A673 (cell line): Measurements from ENCODE around the gene SYCN. TPM values are rescaled to one million over a fixed set of nuclear protein-coding genes. Genes with fewer than 3 reads are reported as not detected.

Experiments
- BruUV-seq: library from RNA; stranded (reverse); fragments of 400-500 nt; replicated peaks from 2 replicates; lab custom pipeline; 2021; lab: Mats Ljungman, UMichigan
- CTCF ChIA-PET: fragments of 300-600 bp; sonication (Branson Sonifier 250); formaldehyde crosslinking; loops from one replicate; lab custom pipeline; 2022; ENCODE audit warnings: antibody characterized with exemption; lab: Charles Lee
- POLR2A ChIA-PET: fragments of 300-600 bp; sonication (Branson Sonifier 250); formaldehyde crosslinking; loops from one replicate; lab custom pipeline; 2022; ENCODE audit warnings: antibody characterized with exemption; ENCODE audit not compliant: low non-redundant PET; lab: Charles Lee
- DNase-seq: peaks from one replicate; pipeline ENCODE4 v3.0.0-alpha.2; 2015; ENCODE audit warnings: low spot score
- H3K27ac ChIP-seq: fragments of 200-600 bp; sonication (generic); 2 replicates; pipeline ENCODE4 v1.5.1; 2016; ENCODE audit warnings: mixed run types, low read depth, mild to moderate bottlenecking, mixed read lengths, antibody characterized with exemption, low read length; ENCODE audit not compliant: poor library complexity, severe bottlenecking
- H3K27me3 ChIP-seq: fragments of 200-600 bp; sonication (generic); replicated peaks from 2 replicates; pipeline ENCODE4 v1.6.1; 2017; ENCODE audit warnings: mixed run types, low read depth, mild to moderate bottlenecking, mixed read lengths, antibody characterized with exemption, low read length; ENCODE audit not compliant: insufficient read depth, poor library complexity
- H3K36me3 ChIP-seq: fragments of 200-600 bp; sonication (generic); 2 replicates; pipeline ENCODE4 v1.6.1; 2016; ENCODE audit warnings: mixed run types, mild to moderate bottlenecking, mixed read lengths, antibody characterized with exemption, low read length; ENCODE audit not compliant: insufficient read depth, poor library complexity, severe bottlenecking
- H3K4me1 ChIP-seq: fragments of 200-600 bp; sonication (generic); 2 replicates; pipeline ENCODE4 v1.6.1; 2017; ENCODE audit warnings: mixed run types, mild to moderate bottlenecking, mixed read lengths, antibody characterized with exemption, low read length; ENCODE audit not compliant: insufficient read depth, poor library complexity, severe bottlenecking
- H3K4me3 ChIP-seq: fragments of 200-600 bp; sonication (generic); 2 replicates; pipeline ENCODE4 v1.5.1; 2016; ENCODE audit warnings: low read depth, mixed run types, mild to moderate bottlenecking, mixed read lengths, low read length; ENCODE audit not compliant: poor library complexity, severe bottlenecking
- H3K9me3 ChIP-seq: fragments of 200-600 bp; sonication (generic); 2 replicates; pipeline ENCODE4 v1.6.1; 2016; ENCODE audit warnings: mixed run types, low read depth, mild to moderate bottlenecking, mixed read lengths, antibody characterized with exemption, low read length; ENCODE audit not compliant: poor library complexity, severe bottlenecking
- EZH2 ChIP-seq: fragments of 200-600 bp; sonication (generic); IDR thresholded peaks from 2 replicates; pipeline ENCODE4 v1.6.1; 2017; ENCODE audit warnings: borderline replicate concordance, low read depth, mild to moderate bottlenecking, mixed read lengths, antibody characterized with exemption, low read length; ENCODE audit not compliant: poor library complexity, severe bottlenecking
- intact Hi-C: fragments of 100-400 bp; cut with micrococcal nuclease; formaldehyde crosslinking; loops from one replicate; pipeline ENCODE4 v1.10.0; 2022; ENCODE audit not compliant: unreplicated experiment
- total RNA-seq: library from RNA; stranded (reverse); gene quantifications from 2 replicates; pipeline ENCODE4 v1.2.3, GENCODE V29; 2021
- TF ChIP-seq, protein P1 (sequence below): fragments of 300-800, 200-600 bp; sonication (generic); conservative IDR thresholded peaks from 2 replicates; pipeline ENCODE4 v1.5.1; 2017; ENCODE audit warnings: low read depth, mild to moderate bottlenecking, antibody characterized with exemption, low read length, moderate library complexity, mixed read lengths

Gene SYCN
- total RNA-seq, 1 experiment from 2014 or later = not detected

DNA sequence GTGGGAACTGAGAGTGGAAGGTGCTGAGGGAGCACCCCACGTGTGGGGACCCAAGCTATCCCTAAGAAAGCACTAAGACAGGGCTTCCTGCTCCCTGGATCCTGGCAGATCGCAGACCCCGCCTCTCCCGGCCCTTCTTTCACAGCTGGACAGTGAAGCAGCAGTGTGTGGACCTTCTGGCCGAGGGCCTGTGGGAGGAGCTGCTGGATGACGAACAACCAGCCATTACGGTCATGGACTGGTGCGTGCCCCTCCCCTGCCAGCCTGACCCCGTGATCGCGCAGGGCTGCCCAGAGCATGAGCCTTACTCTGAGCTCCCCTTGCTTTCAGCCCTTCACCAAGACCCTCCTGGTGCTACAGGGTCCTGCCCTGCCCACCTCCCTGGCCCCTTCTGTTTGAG, 5.0 kb downstream of the SYCN start:
- H3K27ac ChIP-seq = no peak overlapping the region
- TF ChIP-seq EZH2 = no peak
- TF ChIP-seq, protein P1, sequence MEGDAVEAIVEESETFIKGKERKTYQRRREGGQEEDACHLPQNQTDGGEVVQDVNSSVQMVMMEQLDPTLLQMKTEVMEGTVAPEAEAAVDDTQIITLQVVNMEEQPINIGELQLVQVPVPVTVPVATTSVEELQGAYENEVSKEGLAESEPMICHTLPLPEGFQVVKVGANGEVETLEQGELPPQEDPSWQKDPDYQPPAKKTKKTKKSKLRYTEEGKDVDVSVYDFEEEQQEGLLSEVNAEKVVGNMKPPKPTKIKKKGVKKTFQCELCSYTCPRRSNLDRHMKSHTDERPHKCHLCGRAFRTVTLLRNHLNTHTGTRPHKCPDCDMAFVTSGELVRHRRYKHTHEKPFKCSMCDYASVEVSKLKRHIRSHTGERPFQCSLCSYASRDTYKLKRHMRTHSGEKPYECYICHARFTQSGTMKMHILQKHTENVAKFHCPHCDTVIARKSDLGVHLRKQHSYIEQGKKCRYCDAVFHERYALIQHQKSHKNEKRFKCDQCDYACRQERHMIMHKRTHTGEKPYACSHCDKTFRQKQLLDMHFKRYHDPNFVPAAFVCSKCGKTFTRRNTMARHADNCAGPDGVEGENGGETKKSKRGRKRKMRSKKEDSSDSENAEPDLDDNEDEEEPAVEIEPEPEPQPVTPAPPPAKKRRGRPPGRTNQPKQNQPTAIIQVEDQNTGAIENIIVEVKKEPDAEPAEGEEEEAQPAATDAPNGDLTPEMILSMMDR = no peak
- BruUV-seq = no TSS peak
- no peaks in the 10 kb centered on the region for H3K4me1 ChIP-seq
- peaks cover 56% of the 10 kb centered on the region for H3K27me3 ChIP-seq
- intact Hi-C loops = no loop called here
- ChIA-PET POLR2A (no interaction called here), CTCF (no interaction called here)
- H3K4me3 ChIP-seq = no peak overlapping the region
- H3K36me3 ChIP-seq = no peaks in the 10 kb centered on the region
- DNase-seq = no peak
- no peaks in the 10 kb centered on the region for H3K9me3 ChIP-seq

GRCh38 chr19:39197808-39198207, 6.3 kb downstream of the SYCN start:
- no peak for DNase-seq
- peaks cover 44% of the 10 kb centered on the region for H3K27me3 ChIP-seq
- no peaks in the 10 kb centered on the region for H3K4me1 ChIP-seq
- no TSS peak for BruUV-seq
- ChIA-PET POLR2A (no interaction called here), CTCF (no interaction called here)
- intact Hi-C loops = no loop called here
- TF ChIP-seq, protein P1 = 0 out of 2 replicates have a peak, but pooled peaks have one; percentile 12
- no peak for TF ChIP-seq EZH2
- H3K4me3 ChIP-seq = no peak overlapping the region
- H3K9me3 ChIP-seq = no peaks in the 10 kb centered on the region
- no peaks in the 10 kb centered on the region for H3K36me3 ChIP-seq
- H3K27ac ChIP-seq = no peak overlapping the region

DNA sequence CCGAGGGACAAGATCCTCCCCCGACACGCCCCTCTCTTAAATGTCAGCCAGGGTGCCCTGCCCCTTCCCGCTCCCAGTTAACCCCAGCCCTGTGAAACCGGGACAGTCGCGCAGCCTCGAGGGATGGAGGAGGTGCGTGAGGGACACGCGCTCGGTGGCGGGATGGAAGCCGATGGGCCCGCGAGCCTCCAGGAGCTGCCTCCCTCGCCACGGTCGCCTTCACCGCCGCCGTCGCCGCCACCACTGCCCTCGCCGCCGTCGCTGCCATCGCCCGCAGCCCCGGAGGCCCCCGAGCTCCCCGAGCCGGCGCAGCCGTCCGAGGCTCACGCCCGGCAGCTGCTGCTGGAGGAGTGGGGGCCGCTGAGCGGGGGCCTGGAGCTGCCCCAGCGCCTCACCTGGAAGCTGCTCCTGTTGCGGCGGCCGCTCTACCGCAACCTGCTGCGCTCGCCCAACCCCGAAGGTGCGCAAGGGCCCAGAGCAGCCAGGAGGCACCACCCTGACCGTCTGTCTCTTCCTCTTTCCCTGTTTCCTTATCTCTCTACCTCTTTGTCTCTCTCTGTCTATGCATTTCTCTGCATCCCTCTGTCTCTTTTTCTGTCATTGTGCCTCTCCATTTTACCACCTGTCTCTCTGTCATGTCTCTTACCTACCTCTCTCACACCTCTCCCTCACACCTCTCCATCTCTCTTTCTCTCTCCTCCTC, 7.1 kb downstream of the SYCN start, which contains the start of gene NCCRP1:
NCCRP1 (plus strand) TSS at position 105 of the 703 bp plus-strand sequence; CDS start at position 124, 19 bp downstream.
- Histone ChIP-seq H3K36me3 (no peaks in the 10 kb centered on the region), H3K4me3 (no peak within 1 kb of the TSS), H3K9me3 (no peaks in the 10 kb centered on the region), H3K27ac (no peak within 1 kb of the TSS), H3K4me1 (no peaks in the 10 kb centered on the region), H3K27me3 (peaks cover 40% of the 10 kb centered on the region)
- TF ChIP-seq EZH2 = no peak
- TF ChIP-seq, protein P1 = no peak
- BruUV-seq = no TSS peak
- intact Hi-C loops = no loop called here
- POLR2A ChIA-PET = no interaction called here
- DNase-seq = no peak
- CTCF ChIA-PET = no interaction called here
